Measurements from ENCODE around the gene HSPA12A.

HSPA12A gene

GRCh38 chr10:116690356-116691322 lies 51.7 kb downstream of the HSPA12A start:
- DNase-seq: no peak

- DNase-seq: no peak
Observed at GRCh38 chr10:116689744-116690143, 52.6 kb downstream of the HSPA12A start.

GRCh38 chr10:116688741-116689495 lies 53.4 kb downstream of the HSPA12A start:
- DNase-seq: no peak

GRCh38 chr10:116688241-116688711 lies 54.1 kb downstream of the HSPA12A start:
- no peak for DNase-seq

GRCh38 chr10:116687633-116688032 lies 54.7 kb downstream of the HSPA12A start:
- DNase-seq: no peak

GRCh38 chr10:116686632-116687031 lies 55.7 kb downstream of the HSPA12A start:
- no peak for DNase-seq

- no peak for DNase-seq
Observed at GRCh38 chr10:116685807-116686206, 56.6 kb downstream of the HSPA12A start.

GRCh38 chr10:116684781-116685180 lies 57.6 kb downstream of the HSPA12A start:
- DNase-seq: no peak

- no peak for DNase-seq
Observed at GRCh38 chr10:116683821-116684220, 58.5 kb downstream of the HSPA12A start.

- no peak for DNase-seq
Observed at GRCh38 chr10:116683166-116683565, 59.2 kb downstream of the HSPA12A start.

GRCh38 chr10:116679351-116679750 lies 63.0 kb downstream of the HSPA12A start:
- no peak for DNase-seq

GRCh38 chr10:116676633-116677032 lies 65.7 kb downstream of the HSPA12A start:
- no peak for DNase-seq

- no peak for DNase-seq
Observed at GRCh38 chr10:116676118-116676517, 66.2 kb downstream of the HSPA12A start.

GRCh38 chr10:116674901-116675423 lies 67.4 kb downstream of the HSPA12A start:
- DNase-seq: no peak

GRCh38 chr10:116673866-116674265 lies 68.5 kb downstream of the HSPA12A start:
- no peak for DNase-seq

GRCh38 chr10:116672891-116673290 lies 69.5 kb downstream of the HSPA12A start:
- DNase-seq: no peak

GRCh38 chr10:116671274-116671926 lies 71.0 kb downstream of the HSPA12A start:
- no peak for DNase-seq

- no peak for DNase-seq
Observed at GRCh38 chr10:116670706-116671105, 71.7 kb downstream of the HSPA12A start.

GRCh38 chr10:116669832-116670644 lies 72.3 kb downstream of the HSPA12A start:
- no peak for DNase-seq

- no peak for DNase-seq
Observed at GRCh38 chr10:116669080-116669479, 73.3 kb downstream of the HSPA12A start.

GRCh38 chr10:116668446-116668845 lies 73.9 kb downstream of the HSPA12A start:
- no peak for DNase-seq

- no peak for DNase-seq
Observed at GRCh38 chr10:116668018-116668417, 74.3 kb downstream of the HSPA12A start.

Data from activated T-cell treated with anti-CD3 and anti-CD28 coated beads for 4 hours (primary cell).